ENCODE results near the gene OSCAR.
"Not testable (repeated sequence)": the region's sequence is repeated elsewhere in the genome, so short reads cannot be mapped to it uniquely, and the experiment has no call there.

GRCh38 chr19:54099903-54100255 lies 724 bp downstream of the OSCAR start:
- not testable (repeated sequence) for TF ChIP-seq CTCF, POLR2A (IDR thresholded peaks at IDR 0.05)
